ENCODE data around the gene SATB1. TPM values are rescaled to one million over a fixed set of nuclear protein-coding genes. Genes with fewer than 3 reads are reported as not detected.

SATB1 gene
- polyA plus RNA-seq, 3 donors: 41.9 to 44.1 (median 42.3) TPM

DNA sequence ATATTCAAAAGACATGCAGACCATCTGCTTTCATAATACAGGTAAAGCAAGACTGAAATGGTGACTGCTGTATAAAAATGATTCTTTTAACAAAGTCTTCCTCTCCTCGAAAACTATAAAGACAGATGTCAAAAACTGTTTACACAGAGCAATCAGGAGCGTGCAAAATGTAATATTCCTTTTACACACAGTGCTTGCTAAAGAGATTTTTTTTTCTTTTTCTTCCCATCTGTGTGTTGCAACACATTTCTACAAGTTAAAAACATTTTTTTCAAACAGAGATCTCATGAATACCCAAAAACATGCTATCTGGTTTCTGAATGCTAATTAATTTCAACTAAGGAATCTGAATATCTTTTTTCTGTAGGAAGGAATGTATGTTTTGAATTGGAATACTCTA lies 22.1 kb downstream of the SATB1 start:
- no peak for DNase-seq (ENCODE audit: low read depth in 3 of 3, low spot score in 2 of 3)

DNA sequence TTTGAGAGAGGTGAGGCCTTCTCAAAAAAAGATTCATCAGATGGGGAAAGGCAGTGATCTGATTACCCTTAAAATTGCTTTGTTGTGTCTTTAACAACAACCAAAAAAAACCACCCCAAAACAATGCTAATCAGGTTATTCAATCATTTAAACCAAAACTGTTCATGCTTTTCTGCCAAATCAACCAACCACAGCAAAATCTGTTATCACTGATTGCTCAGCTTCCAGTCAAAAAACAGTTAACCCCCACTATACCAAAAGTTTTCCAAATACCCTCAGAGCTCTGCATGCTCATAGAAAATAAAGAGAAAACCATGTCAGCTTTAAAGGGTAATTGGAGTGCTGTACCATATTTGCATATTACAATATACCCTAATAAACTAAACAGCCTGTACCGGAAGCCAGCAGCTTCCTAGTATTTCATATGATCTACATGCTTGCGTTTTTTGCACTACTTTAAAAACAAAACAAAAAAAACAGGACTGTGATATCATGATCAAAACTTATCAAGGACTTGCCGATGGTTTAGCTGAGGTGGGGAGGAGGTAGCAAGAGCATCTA lies 22.8 kb downstream of the SATB1 start:
- no peak for DNase-seq (ENCODE audit: low read depth in 3 of 3, low spot score in 2 of 3)

DNA sequence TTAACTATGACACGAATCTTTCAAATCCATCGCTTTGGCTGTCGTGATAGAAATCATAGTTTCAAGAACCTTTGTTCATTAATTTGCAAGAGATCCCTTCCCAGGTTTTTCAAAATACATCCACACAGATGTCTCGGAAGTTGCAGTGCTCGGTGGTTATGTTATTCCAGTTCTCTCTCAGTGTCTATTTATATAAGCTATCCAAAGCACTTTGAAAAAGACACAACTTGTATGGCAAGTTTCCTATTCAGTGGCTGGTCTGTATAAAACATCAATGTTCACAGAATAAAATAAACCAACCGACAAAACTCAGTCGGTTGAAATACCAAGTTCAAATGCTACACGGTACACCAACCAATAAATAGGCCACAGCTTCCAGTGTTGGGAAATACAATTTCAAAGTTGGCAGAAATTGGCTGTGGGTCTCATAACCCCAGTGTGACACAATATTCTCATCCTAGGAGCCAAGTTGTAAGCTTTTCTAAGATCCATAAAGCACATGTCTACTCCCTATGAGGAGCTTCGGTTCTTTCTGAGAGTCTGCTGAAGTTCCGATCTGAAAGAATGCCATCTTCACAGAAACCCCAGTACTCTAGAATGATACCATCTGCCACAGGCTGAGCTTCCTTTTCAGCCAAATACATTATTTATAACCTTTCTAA lies 23.7 kb downstream of the SATB1 start:
- DNase-seq (ENCODE audit: low read depth in 3 of 3, low spot score in 2 of 3): no peak

DNA sequence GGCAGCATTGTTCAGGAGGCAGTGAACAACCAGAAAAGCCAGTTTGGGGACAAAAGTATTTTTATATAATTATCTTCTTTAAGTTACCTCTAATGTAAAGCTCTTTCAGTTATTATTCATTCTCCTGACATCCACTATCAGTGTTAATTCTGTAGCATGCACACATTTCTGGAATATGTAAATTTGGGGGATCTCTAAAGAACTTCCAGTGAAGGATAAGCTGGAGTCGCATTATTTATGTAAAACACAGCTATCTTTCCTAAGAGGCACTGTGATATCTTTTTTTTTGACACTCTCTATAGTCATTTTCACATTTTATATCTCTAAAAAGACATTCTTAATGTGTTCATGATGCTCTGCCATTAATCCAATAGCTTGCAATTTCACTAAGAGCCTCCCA lies 26.7 kb downstream of the SATB1 start:
- no peak for DNase-seq (ENCODE audit: low read depth in 3 of 3, low spot score in 2 of 3)

DNA sequence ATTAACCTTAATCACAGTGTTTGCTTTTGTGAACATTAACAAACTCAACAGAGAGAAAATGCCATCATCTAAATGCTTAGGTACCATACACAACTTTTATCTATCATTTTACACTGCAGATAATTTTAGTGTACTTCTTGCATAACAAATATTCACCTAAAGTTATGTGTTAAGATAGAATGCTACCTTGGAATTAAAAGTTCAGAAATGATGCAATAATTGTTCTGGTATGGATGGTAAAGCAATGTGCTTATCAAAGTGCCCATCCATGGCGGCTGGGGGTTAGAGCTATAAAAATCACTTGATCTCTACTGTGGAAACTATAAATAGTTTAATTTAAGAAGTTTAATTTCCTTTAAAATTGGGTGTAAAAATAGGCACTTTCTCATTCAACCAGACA lies 28.7 kb downstream of the SATB1 start:
- DNase-seq (ENCODE audit: low read depth in 3 of 3, low spot score in 2 of 3): no peak

DNA sequence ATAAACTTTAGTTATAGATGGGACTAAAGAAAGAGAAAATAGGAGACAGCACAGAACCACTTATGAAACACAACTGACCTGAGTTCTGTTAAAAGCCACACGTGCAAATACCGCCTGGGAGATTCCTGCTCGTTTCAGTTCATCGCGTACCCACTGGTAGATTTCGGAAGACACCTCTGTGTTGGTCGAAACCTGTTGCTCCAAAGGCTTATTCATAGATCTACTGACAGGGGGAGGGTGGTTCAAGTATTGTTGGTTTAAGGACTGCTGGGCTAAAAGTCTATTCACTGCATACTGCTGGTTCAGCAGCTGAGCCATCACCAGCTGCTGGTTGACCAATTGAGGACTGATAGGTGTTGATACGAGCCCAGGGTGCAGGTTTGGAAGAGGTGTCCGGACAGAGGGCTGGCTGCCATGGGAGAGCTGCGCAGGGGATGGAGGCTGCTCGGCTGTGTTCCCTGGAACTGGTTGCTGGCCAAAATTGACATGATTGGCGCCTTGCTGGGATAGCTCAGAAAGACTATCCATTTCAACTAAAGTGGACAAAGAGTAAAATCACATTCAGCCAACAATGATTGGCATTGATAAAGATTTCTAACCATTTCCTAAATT lies 30.6 kb downstream of the SATB1 start:
- DNase-seq (ENCODE audit: low read depth in 3 of 3, low spot score in 2 of 3): no peak

DNA sequence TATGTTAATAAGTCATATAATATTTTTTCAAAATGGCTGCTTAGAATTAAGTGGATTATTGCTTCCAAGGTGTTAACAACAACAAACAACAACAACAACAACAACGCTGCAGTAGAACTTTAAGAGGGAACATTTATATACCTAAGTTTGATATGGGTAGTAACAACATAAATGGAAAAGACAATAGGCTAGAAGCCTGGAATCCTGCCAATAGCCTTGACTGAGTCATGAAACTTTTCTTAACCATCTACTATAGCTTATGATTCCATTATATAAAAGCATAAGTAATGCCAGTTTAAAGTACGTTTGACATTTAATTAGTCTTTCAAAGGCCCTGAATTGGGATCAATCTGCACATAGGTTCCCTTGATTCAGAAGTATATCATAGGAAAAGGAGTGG lies 31.2 kb downstream of the SATB1 start:
- DNase-seq (ENCODE audit: low read depth in 3 of 3, low spot score in 2 of 3): no peak

DNA sequence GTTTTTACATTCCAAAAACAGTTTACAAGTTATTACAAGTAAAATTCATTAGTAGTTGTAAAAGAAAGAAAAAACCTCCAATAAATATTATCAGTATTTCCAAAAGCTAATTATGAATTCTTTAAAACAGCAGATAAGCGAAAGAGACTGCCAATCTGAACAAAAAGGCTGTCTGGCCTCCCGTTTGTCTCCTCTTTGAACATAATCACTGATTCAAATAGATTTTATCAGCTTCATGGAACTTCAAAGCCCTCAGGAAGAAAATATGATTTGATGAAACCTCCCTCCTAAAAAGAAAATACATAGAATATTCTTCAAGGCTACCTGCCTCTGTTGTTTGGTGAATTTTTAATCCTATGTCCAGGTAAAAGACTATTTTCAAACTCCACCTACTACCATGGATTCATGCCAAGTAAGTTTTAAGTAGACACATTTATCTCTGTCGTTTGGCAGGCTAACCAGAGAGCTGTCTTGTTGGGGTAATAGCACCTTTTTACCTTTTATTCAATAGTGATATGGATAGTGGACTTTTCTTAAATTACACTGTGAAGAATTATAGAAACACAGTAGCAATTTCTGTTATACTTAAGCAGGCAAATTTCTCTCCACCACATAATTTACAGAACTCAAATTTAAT lies 35.0 kb downstream of the SATB1 start:
- DNase-seq (ENCODE audit: low read depth in 3 of 3, low spot score in 2 of 3): no peak

DNA sequence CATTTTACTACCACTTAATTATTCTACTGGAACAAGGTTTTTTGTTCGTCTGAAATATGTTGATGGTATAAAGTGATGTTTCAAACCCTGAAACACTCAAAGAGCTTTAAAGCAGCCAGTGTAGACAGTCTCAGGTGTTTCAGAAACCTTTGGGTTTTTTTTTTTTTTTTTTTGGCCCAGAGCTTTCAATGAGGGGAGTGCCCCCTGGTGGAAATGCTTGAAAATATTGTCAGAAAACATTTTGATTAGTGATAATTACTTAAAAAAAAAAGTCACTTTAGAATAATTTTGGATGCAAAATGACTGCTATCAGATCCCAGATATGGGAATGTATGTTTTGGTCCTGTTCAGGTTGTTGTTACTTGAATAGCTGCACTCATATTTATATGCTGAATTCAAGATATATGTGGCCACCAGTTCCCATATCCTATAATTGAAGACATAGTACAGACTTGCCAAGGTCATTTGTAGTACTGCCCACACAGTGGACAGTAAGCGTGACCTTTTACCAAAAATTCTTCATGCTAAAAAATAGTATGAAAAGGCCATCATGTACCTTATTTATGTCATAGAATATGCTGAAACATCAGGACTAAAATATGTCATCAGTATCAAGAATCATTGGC lies 35.9 kb downstream of the SATB1 start:
- peak in 1 of 3 donors; percentile 16 for DNase-seq (ENCODE audit: low read depth in 3 of 3, low spot score in 2 of 3)

DNA sequence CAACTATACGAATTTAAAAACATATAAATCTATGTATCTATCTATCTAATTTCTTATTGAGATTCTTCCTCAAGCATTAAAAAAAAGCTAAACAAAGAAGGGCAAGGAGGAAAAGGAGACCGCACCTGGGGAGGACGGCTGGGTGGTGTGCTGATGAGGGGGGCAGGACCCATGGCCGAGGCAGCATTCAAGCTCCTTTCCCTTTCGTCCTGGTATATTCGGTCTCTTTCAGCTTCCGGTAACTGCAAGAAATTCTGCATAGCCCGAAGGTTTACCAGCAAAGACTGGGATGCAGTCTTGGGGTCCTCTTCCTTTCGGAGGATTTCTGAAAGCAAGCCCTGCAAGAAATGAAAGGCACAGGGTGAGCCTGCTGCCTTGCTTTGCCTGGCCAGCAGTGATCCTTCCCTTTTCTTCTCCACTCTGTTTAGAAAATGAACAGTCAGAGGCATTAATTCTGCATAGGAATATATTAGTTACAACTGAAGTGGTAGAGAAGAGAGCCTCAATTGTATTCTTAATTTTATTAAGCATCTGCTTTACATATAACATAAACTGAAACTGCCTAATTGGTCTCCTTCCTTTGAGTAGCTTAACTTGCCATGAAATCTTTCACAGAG lies 38.8 kb downstream of the SATB1 start:
- no peak for DNase-seq (ENCODE audit: low read depth in 3 of 3, low spot score in 2 of 3)

DNA sequence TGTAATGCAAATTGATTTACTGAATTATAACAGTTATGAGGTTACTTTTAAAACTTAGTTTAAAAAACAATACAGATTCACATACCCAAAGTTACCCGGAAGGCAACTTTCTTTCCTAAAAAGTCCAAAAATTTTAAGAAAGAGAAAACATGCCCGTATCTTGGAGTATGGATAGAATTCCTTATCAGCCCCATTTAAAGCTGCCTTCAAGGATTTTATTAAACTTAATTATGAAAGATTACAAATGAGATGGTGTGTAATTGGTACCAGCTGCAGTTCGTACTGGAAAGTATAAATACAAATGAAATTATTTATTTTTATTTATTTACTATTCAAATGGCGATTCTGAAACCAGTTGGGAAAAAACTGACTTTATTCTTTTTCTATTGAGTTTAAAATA lies 39.4 kb downstream of the SATB1 start:
- DNase-seq (ENCODE audit: low read depth in 3 of 3, low spot score in 2 of 3): no peak

DNA sequence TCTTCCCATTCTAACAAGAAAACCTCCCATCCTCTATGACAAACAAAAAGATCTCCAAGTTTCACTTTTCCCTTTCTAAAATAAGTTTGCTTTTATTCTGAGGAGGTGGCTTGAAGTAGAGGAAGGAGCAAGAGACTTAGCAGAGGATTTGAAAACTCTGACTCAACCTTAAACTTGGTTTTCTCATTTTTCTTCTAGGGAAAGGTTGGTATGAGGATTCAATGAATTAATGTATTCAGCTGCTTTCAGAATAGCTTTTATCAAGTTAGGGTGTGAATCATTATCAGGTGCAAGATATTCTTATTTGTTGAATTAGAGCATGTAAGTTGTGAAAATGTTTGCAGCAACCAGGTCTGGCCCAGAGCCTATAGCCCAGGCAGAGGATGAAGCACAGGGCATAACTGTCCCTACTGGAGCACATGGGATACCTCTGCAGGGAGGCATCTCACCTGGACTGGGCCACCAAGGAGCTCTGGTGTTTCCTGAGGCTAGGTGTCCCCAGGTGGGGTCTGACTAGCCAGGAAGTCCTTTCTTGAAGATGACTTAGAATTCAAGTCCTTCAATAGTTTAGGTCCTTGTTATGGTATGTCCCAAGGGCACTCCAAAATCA lies 42.3 kb downstream of the SATB1 start:
- no peak for DNase-seq (ENCODE audit: low read depth in 3 of 3, low spot score in 2 of 3)

DNA sequence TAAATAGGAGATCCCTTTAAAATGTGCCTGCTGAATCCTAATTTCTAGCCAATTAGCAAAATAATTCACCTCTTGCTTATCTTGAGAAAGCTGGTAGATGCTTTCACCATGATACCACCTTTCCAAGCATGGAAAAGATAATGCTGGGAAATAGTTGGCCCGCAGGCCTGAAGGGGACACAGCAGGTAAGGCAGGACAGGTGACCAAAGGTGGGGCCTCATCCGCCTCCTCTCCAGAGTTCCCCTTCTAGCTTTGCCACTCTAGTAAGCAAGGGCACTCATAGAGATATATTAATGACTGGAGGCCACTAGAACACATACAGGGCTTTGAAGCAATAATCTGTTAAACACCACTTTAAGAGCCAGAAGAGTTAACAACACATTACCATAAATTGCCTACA lies 45.5 kb downstream of the SATB1 start:
- no peak for DNase-seq (ENCODE audit: low read depth in 3 of 3, low spot score in 2 of 3)

DNA sequence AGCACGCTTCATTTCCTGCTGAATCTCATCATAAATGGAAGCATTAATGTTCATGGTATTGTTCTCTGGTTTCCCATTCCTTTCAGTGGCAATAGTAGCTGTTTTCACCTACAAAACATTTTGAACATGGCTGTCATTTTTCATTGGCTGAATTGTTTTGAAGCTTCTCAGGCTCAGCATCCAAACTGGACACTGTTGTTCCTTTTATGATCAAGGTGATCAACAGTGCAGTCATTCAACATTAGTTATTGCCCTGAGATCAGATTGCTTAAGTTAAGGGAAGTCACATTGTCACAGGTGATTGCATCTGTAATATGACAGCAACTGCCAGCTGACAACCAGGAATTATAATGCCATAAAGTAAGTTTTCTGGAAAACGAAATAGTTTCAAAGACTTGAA lies 46.9 kb downstream of the SATB1 start:
- DNase-seq (ENCODE audit: low read depth in 3 of 3, low spot score in 2 of 3): no peak

DNA sequence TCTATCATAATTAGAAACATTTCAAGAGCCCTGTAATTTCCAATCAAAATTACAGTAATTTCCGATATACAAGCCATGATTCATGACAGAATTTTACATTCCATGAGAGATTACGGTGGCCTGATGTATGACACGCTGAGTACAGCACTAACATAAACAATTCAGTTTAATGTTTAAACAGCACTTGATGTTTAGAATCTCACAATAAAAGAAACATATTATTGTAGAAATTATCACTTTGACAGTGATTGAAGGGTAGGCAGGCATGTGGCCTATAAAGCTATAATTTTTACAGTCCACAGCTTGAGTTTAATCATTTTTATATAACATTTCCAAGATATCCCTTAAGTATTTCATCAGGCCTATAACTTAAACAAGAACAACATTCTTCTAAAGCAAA lies 48.5 kb downstream of the SATB1 start:
- DNase-seq (ENCODE audit: low read depth in 3 of 3, low spot score in 2 of 3): no peak

DNA sequence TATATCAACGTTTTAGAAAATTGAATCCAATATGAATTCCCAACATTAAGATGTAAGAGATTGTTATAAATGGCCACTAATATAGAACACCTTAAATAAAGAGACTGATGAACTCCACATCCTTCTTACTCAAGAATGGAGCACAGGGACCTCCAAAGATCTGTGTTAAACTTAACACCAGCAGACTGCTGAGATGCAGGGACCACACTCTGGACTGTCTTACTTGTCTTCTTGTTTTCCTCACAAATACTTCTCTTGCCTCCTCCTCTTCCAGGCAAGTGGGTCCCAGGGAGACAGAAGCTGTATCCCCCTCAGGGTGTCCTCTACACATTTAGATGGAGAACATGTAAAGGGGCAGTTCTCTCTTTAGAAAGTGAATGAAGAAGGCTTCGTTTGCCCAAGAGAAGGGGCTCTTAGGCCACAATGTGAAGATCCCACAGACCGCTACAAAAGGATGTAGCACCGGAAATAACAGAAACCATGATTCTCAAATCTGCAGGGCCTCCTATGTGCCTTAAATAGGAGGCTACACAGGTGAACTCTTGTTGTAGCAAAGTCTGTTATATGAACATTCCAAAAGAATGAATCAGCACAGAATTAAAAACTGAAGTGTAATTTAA lies 52.2 kb downstream of the SATB1 start:
- DNase-seq (ENCODE audit: low read depth in 3 of 3, low spot score in 2 of 3): no peak

DNA sequence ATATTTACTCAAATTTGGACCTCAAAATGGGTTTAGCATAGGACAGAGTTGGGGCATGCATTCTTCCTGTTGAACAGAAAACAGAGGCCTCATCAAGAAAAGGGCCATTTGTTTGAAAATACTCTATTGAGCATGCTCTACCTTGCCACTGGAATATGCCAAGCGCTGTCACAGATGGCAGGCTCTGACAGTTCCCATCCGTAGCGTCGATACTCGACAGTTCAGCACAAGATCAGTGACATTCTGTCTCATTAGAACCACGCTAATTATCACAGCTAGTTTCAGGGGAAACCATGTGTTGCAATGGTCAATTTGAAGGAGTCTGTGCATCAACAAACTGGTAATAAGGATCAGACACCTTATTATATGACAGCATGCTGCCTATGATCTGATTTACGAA lies 54.5 kb downstream of the SATB1 start:
- no peak for DNase-seq (ENCODE audit: low read depth in 3 of 3, low spot score in 2 of 3)

DNA sequence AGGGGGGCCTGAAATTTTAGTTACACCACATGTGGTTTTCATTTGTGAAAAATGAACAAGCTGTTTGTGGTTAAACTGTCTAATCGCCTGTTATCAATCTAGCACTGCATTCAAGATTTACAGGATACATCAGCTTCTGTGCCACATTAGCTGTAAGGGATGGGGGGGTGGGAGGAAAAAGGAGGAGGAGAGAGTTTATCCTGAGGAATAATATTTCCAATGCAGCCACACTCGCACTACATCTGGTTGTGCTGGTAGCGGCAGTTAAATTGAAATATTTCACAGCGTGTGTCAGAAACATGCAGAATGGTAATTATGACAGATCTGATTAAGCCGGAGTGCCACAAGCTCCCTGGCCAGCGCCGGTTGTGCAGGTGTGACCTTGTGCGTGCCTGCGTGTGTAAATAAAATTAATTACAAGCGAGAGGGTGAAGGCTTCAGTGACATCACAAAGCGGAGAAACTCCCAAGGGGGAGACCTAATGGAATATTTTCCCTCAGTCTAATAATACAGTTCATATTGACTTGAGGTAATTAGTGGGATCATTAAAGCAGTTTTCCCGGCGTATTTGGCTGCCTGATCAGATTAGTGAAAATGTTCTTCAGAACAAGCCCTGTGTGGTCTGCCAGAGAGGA lies 55.5 kb downstream of the SATB1 start:
- DNase-seq (ENCODE audit: low read depth in 3 of 3, low spot score in 2 of 3): no peak

DNA sequence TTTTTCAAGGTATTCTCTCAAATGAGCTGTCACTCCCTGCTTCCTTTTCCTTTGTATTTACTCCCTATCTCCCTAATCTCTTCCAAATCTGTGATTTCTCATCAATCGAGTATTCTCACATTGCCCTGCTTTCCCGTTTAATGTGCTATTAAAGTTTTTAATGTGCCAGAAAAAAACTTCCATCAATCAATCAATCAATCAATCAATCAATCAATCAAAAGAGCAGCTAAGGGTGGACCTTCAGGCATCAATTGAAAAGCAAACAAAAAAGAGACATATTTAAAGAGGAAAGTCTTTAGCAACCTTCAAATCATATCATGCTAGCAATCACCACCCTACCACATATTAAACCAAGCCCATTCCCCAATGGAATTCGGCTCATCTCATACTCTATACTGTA lies 58.9 kb downstream of the SATB1 start:
- no peak for DNase-seq (ENCODE audit: low read depth in 3 of 3, low spot score in 2 of 3)

DNA sequence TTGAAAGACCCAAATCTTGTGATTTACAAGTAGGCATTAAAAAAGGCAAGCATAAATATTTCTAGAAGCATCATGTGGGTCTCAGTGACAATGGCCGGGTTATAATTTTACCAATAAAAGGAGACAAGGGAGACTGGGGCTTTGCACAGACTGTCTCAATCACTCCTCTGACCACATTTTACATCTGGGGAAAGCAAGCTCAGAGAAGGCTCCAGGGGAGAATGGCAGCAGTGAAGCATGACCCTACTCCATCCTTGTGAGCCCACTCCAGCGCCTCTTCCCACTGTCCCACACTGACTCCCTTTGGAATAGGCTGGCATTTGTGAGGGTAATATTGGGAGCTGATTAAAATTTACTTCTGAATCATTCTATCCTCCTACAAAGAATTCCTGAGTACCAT lies 61.8 kb downstream of the SATB1 start:
- DNase-seq (ENCODE audit: low read depth in 3 of 3, low spot score in 2 of 3): no peak

Data from right renal cortex interstitium (tissue), 3 donors.